ENCODE results near the gene PKIB.

GRCh38 chr6:122650403-122650802 lies 40.2 kb downstream of the PKIB start:
- TF ChIP-seq CTCF (IDR thresholded peaks at IDR 0.05; ENCODE audit: low read depth, low read length) (no peak), EZH2phosphoT487 (IDR thresholded peaks at IDR 0.05; ENCODE audit: low read depth) (no peak)
